Cardiac septum (tissue), 1 donor: ENCODE results near the gene AP5Z1. TPM values are rescaled to one million over a fixed set of nuclear protein-coding genes. Genes with fewer than 3 reads are reported as not detected.
"Not testable (repeated sequence)": the region's sequence is repeated elsewhere in the genome, so short reads cannot be mapped to it uniquely, and the experiment has no call there.

ENCODE experiments used
- DNase-seq: peaks from one replicate; pipeline ENCODE4 v3.0.0-alpha.2; 2020; ENCODE audit warnings: low spot score
- intact Hi-C: fragments of 100-400 bp; cut with DNase I; formaldehyde crosslinking; loops from one replicate; pipeline ENCODE4 v1.14.0; 2022
- total RNA-seq: library from RNA; stranded (reverse); fragmentation: NEBNext Ultra II Directional; extraction: Animal tissue kit (Norgen Biotek cat#: 25700); gene quantifications from one replicate; pipeline ENCODE4 v1.2.1, GENCODE V29; 2021
- donor health status: DM: no; HTN: no; CAD: no.

The AP5Z1 gene
- total RNA-seq, 1 donor from 2014 or later = 15.9 TPM

DNA sequence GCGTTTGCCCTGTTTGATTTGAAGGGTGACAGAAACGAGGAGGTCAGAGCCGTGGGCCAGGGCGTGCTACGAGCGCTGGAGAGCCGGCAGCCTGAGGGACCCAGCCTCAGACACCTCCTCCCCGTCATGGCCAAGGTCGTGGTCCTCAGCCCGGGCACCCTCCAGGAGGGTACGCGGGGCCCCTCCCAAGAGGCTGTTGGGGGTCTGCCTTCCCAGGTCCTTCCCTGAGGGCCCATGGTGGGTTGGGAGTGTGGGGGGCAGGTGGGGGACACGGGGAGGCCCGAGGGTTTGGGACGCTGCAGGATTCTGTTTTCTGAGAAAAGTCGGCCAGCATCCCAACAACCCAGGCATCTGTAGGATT, 7.8 kb downstream of the AP5Z1 start:
- intact Hi-C loops = no loop called here

DNA sequence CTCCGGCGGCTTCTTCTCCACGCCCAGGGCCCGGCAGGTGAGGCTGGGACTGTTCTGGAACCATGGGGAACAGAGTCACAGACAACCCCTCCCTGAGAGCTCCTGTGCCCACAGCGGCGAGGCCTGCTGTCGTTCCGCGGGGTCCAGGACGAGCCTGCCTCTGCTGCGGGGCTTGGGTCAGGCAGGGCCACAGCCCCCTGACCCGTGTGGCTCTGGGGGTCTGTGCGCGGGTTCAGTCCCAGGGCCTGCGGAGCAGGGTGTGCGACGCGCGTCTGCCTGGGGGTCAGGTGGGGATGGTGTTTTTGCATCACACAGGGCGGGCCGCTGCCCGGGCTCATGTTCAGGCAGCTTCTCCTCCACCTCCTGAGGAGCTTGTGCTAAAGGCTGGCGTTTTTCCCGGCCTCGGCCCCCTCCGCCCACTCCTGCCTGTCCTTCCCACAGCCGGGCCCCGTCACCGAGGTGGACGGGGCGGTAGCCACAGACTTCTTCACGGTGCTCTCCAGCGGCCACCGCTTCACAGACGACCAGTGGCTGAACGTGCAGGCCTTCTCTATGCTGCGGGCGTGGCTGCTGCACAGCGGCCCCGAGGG, 8.4 kb downstream of the AP5Z1 start:
- intact Hi-C loops = no loop called here
- DNase-seq = no peak

More for the DNA sequence above, 7.8 kb downstream of the AP5Z1 start:
- DNase-seq = no peak

DNA sequence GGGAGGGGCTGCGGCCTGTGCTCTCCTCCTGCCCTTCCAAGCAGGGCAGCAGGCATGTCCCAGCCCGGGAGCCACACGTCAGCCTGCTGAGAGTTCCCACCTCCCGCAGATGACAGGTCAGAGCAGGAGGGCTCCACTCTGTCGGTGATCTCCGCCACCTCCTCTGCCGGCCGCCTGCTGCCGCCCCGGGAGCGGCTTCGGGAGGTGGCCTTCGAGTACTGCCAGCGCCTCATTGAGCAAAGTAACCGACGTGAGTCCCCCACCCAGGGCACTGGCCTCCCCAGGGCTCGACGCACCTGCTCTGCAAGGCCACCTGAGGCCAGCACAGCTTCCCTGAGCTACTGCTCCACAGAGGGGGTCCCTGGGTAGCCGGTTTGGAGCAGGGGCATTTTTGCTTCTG, 9.4 kb downstream of the AP5Z1 start:
- DNase-seq = no peak

GRCh38 chr7:4785371-4785770, 9.9 kb downstream of the AP5Z1 start:
- no peak for DNase-seq
- intact Hi-C loops = no loop called here

More for the DNA sequence above, 9.4 kb downstream of the AP5Z1 start:
- intact Hi-C loops = no loop called here

- no peak for DNase-seq
- intact Hi-C loops = no loop called here
Observed at GRCh38 chr7:4786015-4786414, 10.6 kb downstream of the AP5Z1 start.

DNA sequence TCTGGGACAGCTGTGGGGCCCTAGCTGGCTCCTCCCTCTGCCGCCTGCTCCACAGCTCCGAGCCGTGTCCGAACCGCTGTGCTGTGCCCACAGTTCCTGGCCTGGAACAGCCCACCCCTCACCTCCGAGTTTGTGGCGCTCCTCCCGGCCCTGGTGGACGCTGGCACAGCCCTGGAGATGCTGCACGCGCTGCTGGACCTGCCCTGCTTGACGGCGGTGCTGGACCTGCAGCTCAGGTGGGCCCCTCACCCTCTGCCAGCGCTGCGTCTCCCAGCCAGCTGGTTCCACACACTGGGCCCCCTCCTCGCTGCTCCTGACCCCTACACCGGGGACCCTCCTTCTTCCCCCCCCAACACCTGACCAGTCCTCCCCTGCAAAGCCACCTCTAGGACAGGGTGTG, 12.1 kb downstream of the AP5Z1 start:
- intact Hi-C loops = no loop called here
- DNase-seq = no peak

DNA sequence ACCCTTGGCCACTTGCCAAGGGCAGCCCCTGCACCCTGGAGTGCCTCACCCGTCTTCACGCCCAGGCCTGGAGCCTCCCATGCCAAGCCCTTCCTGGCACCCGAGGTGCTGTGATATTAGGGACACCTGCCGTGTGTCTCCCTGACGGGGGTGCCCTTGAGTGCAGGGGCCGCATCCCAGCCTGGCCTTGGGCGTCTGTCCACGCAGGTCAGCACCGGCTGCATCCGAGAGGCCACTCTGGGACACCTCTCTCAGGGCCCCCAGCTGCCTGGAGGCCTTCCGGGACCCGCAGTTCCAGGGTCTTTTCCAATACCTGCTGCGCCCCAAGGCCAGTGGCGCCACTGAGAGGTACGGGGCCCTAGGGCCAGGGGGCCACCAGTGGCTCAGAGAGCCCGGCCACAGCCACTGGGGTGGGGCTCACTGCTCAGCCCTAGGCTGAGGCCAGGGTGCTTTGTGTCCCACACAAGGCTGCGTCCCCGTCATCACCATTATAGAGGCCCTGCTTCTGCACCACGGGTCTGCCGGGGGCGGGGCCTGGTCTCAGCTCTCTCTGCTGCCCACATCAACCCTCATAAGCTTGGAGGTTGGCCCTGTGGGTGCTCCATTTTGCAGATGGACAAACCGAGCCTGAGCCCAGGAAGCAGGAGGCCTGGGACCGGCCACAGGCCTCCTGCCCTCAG, 12.7 kb downstream of the AP5Z1 start:
- no peak for DNase-seq
- intact Hi-C loops = no loop called here

GRCh38 chr7:4788627-4789189, 13.3 kb downstream of the AP5Z1 start:
- DNase-seq = no peak
- intact Hi-C loops = no loop called here

GRCh38 chr7:4789194-4790077, 14.0 kb downstream of the AP5Z1 start:
- no peak for DNase-seq
- intact Hi-C loops = no loop called here

DNA sequence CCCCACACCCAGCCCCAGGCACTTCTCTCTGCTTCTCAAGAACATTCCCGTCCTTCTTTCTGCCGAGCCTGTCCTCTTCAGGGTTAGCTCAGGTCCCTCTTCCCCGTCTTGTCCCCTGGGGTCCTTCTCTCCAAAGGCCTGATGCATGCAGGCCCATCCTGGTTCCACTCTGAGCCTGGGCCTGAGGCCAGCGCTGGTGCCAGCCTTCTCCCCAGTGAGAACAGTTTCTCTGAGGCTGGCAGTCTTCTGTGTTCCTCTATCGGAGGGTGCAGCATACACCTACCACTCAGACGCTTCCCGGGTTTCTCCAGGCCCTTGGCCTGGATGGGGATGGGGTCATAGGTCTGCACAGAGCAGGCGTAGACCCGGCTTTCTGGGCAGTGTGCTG, 14.6 kb downstream of the AP5Z1 start:
- no peak for DNase-seq

DNA sequence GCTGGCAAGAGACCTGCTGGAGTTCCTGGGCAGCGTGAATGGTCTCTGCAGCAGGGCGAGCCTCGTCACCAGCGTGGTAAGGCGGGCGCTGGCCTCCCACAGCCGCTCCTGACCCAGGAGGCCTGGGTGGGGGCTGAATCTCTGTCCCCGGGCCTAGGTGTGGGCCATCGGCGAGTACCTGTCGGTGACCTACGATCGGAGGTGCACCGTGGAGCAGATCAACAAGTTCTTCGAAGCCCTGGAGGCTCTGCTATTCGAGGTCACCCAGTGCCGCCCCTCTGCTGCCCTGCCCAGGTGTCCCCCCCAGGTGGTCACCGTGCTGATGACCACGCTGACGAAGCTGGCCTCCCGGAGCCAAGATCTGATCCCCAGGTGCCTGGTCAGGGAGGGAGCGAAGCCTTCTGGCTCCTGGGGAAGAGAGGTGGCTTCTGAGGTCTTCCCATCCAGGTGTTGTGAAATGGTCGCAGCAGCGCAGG, 15.1 kb downstream of the AP5Z1 start:
- DNase-seq = no peak
- intact Hi-C loops = no loop called here

More for the DNA sequence above, 14.6 kb downstream of the AP5Z1 start:
- intact Hi-C loops = no loop called here

DNA sequence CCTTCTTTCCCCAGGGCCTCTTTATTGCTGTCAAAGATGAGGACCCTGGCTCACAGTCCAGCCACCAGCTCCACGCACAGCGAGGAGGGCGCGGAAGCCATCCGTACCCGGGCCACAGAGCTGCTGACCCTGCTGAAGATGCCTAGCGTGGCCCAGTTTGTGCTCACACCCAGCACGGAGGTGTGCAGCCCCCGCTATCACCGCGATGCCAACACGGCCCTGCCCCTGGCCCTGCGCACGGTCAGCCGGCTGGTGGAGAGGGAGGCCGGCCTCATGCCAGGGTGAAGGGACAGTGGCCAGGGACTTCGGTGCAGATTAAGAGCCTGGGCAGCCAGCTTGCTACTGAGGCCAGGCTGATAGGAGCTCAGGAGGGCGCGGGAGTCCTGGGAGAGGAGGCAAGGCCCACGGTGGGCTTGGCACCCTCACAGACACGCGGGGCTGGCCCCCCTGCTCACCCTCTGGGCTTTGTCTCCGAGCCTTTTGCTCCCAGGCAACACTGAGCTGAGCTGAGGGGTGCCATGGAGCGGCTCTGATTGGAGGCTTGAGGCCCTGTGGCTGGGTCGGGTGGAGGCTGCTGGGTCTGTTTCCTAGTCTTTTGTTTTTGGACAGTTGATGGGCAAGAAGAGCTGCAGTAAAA, 15.8 kb downstream of the AP5Z1 start:
- intact Hi-C loops = no loop called here
- no peak for DNase-seq

- peak; percentile 90 for DNase-seq
- intact Hi-C loops = no loop called here
Observed at GRCh38 chr7:4791738-4792536, 16.5 kb downstream of the AP5Z1 start.

DNA sequence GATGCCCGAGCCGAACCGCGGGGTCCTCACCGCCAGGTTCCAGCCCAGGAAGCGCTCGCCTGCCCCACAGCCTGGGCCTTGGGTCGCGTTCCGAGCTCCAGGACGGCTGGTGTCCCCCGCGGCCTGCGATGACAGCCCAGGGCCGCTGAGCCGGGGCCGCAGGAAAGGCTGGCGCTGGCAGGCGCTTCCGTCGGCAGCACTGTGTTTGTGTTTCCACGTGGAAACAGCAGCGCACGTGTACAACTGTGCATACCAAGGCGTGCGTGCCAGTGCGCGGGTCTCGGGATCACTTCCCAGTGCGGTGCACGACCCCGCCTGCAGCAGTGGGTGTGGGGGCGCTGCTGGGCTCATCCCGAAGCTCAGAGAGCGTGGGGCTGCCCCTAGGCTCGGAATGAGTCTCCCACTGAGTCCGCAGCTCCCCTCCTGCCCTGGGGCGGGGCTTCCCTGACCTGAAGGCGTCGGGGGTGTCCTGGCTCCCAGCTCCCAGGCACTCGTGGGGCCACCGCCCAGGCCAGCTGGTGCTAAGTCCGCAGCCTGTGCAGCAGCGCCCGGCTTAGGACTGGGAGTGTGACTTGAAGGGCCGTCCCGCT, 17.2 kb downstream of the AP5Z1 start:
- DNase-seq = no peak
- intact Hi-C loops = no loop called here

- intact Hi-C loops, DNase-seq: not testable (repeated sequence)
Observed at GRCh38 chr7:4793385-4793993, 18.1 kb downstream of the AP5Z1 start.

DNA sequence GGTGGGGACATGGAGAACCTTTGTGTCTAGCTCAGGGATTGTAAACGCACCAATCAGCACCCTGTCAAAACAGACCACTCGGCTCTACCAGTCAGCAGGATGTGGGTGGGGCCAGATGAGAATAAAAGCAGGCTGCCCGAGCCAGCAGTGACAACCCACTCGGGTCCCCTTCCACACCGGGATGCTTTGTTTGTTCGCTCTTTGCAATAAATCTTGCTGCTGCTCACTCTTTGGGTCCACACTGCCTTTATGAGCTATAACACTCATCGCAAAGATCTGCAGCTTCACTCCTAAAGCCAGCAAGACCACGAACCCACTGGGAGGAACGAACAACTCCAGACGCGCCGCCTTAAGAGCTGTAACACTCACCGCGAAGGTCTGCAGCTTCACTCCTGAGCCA, 18.7 kb downstream of the AP5Z1 start:
- DNase-seq, intact Hi-C loops: not testable (repeated sequence)

DNA sequence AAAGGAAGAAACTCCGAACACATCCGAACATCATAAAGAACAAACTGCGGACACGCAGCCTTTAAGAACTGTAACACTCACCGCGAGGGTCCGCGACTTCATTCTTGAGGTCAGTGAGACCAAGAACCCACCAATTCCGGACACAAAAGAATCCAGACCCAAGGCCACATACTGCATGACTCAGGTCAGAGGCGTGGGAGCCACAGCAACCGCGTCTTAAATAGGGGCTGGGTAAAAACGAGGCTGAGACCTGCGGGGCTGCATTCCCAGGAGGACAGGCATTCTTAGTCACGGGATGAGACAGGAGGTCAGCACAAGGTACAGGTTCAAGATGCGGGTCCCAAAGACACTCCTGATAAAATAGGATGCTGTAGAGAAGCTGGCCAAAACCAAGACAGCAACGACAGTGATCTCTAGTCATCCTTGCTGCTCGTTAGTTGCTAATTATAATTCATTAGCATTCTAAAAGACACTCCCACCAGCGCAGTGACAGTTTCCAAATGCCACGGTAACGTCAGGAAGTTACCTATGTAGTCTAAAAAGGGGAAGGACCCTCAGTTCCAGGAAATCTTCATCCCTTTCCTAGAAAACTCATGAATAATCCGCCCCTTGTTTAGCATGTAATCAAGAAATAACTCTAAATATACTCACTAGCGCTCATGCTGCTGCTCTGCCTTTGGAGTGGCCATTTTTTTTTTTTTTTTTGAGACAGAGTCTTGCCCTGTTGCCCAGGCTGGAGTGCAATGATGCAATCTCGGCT, 19.3 kb downstream of the AP5Z1 start:
- intact Hi-C loops = no loop called here
- no peak for DNase-seq
